Neural progenitor cell (in vitro differentiated cells): ENCODE results near the gene MGLL. TPM values are rescaled to one million over a fixed set of nuclear protein-coding genes. Genes with fewer than 3 reads are reported as not detected.
A peak's percentile ranks its signal among the peaks of the same experiment; 100 is the strongest.

Experiments used
- DNase-seq: peaks from one replicate; pipeline ENCODE4 v3.0.0-alpha.2; 2016; ENCODE audit warnings: low spot score
- H2AFZ ChIP-seq: fragments of 200-600 bp; sonication (generic); replicated peaks from 2 replicates; pipeline ENCODE4 v1.6.1; 2016; ENCODE audit warnings: antibody characterized with exemption
- H3F3A ChIP-seq: fragments of 200-600 bp; sonication (generic); 2 replicates; pipeline ENCODE4 v1.6.1; 2016; ENCODE audit warnings: antibody characterized with exemption, low read depth
- H3K27ac ChIP-seq: fragments of 200-600 bp; sonication (generic); 2 replicates; pipeline ENCODE4 v1.5.1; 2016; ENCODE audit warnings: mild to moderate bottlenecking
- H3K27me3 ChIP-seq: fragments of 200-600 bp; sonication (generic); 2 replicates; pipeline ENCODE4 v1.6.1; 2016; ENCODE audit warnings: mild to moderate bottlenecking, moderate library complexity
- H3K36me3 ChIP-seq: fragments of 200-600 bp; sonication (generic); 2 replicates; pipeline ENCODE4 v1.5.1; 2016
- H3K4me1 ChIP-seq: fragments of 200-600 bp; sonication (generic); 2 replicates; pipeline ENCODE4 v1.6.1; 2016; ENCODE audit warnings: mixed run types
- H3K4me2 ChIP-seq: fragments of 200-600 bp; sonication (generic); 2 replicates; pipeline ENCODE4 v1.6.1; 2016
- H3K4me3 ChIP-seq: fragments of 200-600 bp; sonication (generic); 2 replicates; pipeline ENCODE4 v1.5.1; 2016
- H3K79me2 ChIP-seq: fragments of 200-600 bp; sonication (generic); 2 replicates; pipeline ENCODE4 v1.6.1; 2016; ENCODE audit warnings: low read depth
- H3K9ac ChIP-seq: fragments of 200-600 bp; sonication (generic); 2 replicates; pipeline ENCODE4 v1.6.1; 2016
- H3K9me3 ChIP-seq: fragments of 200-600 bp; sonication (generic); 2 replicates; pipeline ENCODE4 v1.5.1; 2016; ENCODE audit warnings: low read depth
- H4K20me1 ChIP-seq: fragments of 200-600 bp; sonication (generic); 2 replicates; pipeline ENCODE4 v1.6.1; 2016; ENCODE audit warnings: low read depth
- H3K27ac Mint-ChIP-seq: 3 replicates; pipeline ENCODE4 v1.8.0; 2021; ENCODE audit warnings: mixed read lengths
- H3K27me3 Mint-ChIP-seq: 2 replicates; pipeline ENCODE4 v1.8.0; 2022; ENCODE audit warnings: low read depth, mild to moderate bottlenecking, inconsistent platforms, moderate library complexity, mixed read lengths; ENCODE audit not compliant: insufficient read depth
- H3K36me3 Mint-ChIP-seq: 3 replicates; pipeline ENCODE4 v1.8.0; 2021; ENCODE audit warnings: mixed read lengths
- H3K4me1 Mint-ChIP-seq: 3 replicates; pipeline ENCODE4 v1.8.0; 2021; ENCODE audit warnings: mixed read lengths
- H3K4me3 Mint-ChIP-seq: 3 replicates; pipeline ENCODE4 v1.8.0; 2021; ENCODE audit warnings: mild to moderate bottlenecking, moderate library complexity, mixed read lengths
- H3K9me3 Mint-ChIP-seq: 3 replicates; pipeline ENCODE4 v1.8.0; 2020; ENCODE audit warnings: mixed read lengths
- EZH2 ChIP-seq: fragments of 200-600 bp; sonication (generic); IDR thresholded peaks from 2 replicates; pipeline ENCODE4 v1.6.1; 2017; ENCODE audit warnings: antibody characterized with exemption, mild to moderate bottlenecking, moderate library complexity
- EZH2phosphoT487 ChIP-seq: fragments of 200-600 bp; sonication (generic); IDR thresholded peaks from 2 replicates; pipeline ENCODE4 v1.6.1; 2017; ENCODE audit warnings: antibody characterized with exemption
- total RNA-seq: library from RNA; depleted of rRNA; stranded (reverse); fragments of >200 nt; gene quantifications from 2 replicates; pipeline ENCODE4 v1.2.3, GENCODE V29; 2015; ENCODE audit warnings: low replicate concordance
- TF ChIP-seq, protein P1 (sequence below): fragments of 200-600 bp; sonication (generic); IDR thresholded peaks from 2 replicates; pipeline ENCODE4 v1.5.1; 2017; ENCODE audit warnings: antibody characterized with exemption, mild to moderate bottlenecking

The MGLL gene
- total RNA-seq, 1 donor from 2014 or later = 0.15 TPM

DNA sequence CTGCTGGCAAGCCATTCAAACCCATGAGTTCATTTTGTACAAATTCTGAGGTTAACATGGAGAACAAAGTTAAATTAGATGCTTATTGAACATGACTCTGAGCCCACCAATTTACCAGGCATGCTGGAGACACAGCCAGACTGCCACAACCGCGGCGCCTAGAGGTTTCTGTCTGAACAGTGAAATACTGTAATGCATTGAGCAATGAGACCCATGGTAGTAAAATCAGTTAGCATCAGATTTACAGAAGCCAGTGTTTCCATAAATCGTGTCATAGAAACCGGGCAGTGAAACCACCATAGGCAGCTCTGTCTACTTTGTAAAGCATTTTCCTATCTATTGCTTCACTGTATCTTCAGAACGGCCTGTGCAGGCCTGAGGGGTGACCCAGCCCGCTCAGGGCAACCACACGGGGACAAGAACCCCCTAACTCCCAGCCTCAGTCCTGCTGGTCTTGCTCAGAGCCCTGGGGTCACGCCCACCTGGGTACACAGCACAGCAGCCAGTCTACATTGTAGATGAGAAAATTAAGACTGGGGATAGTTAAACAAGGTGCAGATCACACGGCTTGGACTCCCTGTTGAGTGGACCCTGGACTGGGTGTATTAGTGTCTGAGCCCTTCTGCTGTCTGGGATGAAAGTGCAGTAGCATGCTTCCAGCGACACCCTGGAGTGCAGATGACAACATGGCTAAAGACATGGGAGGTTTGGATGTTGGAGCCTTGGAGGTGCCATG lies 44.2 kb downstream of the MGLL start:
- Histone ChIP-seq H3K4me1 (no peaks in the 10 kb centered on the region), H4K20me1 (no peaks in the 10 kb centered on the region), H3K79me2 (no peaks in the 10 kb centered on the region), H3F3A (no peaks in the 10 kb centered on the region), H3K9me3 (no peaks in the 10 kb centered on the region), H3K27ac (no peak overlapping the region), H3K36me3 (no peaks in the 10 kb centered on the region), H3K27me3 (no peaks in the 10 kb centered on the region), H3K9ac (no peak overlapping the region), H2AFZ (no peak overlapping the region), H3K4me3 (no peak overlapping the region), H3K4me2 (no peak overlapping the region)
- Mint-ChIP-seq H3K27me3 (peaks cover 8% of the 10 kb centered on the region), H3K4me3 (no peak overlapping the region), H3K9me3 (peaks cover 5% of the 10 kb centered on the region), H3K4me1 (peaks cover 20% of the 10 kb centered on the region), H3K27ac (no peak overlapping the region), H3K36me3 (no peaks in the 10 kb centered on the region)
- TF ChIP-seq EZH2 = no peak
- TF ChIP-seq EZH2phosphoT487 = no peak
- TF ChIP-seq, protein P1, sequence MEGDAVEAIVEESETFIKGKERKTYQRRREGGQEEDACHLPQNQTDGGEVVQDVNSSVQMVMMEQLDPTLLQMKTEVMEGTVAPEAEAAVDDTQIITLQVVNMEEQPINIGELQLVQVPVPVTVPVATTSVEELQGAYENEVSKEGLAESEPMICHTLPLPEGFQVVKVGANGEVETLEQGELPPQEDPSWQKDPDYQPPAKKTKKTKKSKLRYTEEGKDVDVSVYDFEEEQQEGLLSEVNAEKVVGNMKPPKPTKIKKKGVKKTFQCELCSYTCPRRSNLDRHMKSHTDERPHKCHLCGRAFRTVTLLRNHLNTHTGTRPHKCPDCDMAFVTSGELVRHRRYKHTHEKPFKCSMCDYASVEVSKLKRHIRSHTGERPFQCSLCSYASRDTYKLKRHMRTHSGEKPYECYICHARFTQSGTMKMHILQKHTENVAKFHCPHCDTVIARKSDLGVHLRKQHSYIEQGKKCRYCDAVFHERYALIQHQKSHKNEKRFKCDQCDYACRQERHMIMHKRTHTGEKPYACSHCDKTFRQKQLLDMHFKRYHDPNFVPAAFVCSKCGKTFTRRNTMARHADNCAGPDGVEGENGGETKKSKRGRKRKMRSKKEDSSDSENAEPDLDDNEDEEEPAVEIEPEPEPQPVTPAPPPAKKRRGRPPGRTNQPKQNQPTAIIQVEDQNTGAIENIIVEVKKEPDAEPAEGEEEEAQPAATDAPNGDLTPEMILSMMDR = no peak
- no peak for DNase-seq

DNA sequence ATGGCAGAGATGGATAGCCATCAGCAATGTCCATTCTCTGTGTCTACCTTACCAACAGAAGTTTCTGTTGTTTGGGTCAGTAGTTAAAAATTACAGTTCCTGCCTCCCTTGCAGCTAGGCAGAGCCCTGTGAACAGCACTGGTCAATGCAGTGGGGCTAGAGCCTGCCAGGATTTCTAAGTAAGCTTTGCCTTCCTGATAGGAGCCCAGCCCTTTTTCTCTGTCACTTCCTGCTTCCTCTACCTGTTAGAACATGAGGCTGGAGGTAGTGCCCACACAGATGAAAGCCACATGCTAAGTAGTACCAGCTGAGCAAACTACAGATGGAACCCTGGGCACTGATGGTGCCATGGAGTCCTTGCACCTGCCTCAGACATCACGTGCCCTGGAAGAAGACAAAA lies 45.0 kb downstream of the MGLL start:
- no peaks in the 10 kb centered on the region for H3K27me3 ChIP-seq
- no peak for DNase-seq
- H3K4me1 Mint-ChIP-seq = peaks cover 20% of the 10 kb centered on the region
- H3K36me3 Mint-ChIP-seq = no peaks in the 10 kb centered on the region
- no peaks in the 10 kb centered on the region for H3K79me2 ChIP-seq
- H3K27ac Mint-ChIP-seq = no peak overlapping the region
- H3K9me3 ChIP-seq = no peaks in the 10 kb centered on the region
- TF ChIP-seq, protein P1 = no peak
- no peak for TF ChIP-seq EZH2
- TF ChIP-seq EZH2phosphoT487 = no peak
- no peak overlapping the region for H2AFZ ChIP-seq
- no peak overlapping the region for H3K9ac ChIP-seq
- H3K9me3 Mint-ChIP-seq = peaks cover 5% of the 10 kb centered on the region
- no peaks in the 10 kb centered on the region for H3K36me3 ChIP-seq
- H3K4me3 Mint-ChIP-seq = no peak overlapping the region
- no peak overlapping the region for H3K4me3 ChIP-seq
- H3K27ac ChIP-seq = no peak overlapping the region
- no peaks in the 10 kb centered on the region for H3K4me1 ChIP-seq
- no peaks in the 10 kb centered on the region for H4K20me1 ChIP-seq
- peaks cover 8% of the 10 kb centered on the region for H3K27me3 Mint-ChIP-seq
- H3K4me2 ChIP-seq = no peak overlapping the region
- no peaks in the 10 kb centered on the region for H3F3A ChIP-seq

DNA sequence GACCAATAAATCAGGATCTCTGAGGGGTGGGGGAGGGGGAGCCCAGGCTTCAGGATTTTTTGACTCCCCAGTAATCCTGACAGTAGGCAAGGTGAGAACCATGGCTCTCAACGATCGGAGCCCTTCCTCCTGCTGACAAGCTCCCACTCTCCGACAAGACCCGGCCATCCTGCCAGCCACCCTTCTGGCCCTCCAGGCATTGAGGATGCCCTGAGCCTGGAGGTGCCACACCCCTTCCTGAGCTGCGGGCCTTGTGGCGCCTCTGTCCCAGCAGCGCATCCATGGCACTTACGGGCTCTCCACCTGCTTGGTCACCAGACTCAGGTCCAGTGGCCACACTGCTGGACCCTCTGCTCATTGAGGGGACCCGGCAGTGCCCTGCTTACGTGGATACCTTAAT lies 46.0 kb downstream of the MGLL start:
- no peaks in the 10 kb centered on the region for H3K79me2 ChIP-seq

More for the DNA sequence above, 46.0 kb downstream of the MGLL start:
- H2AFZ ChIP-seq = no peak overlapping the region
- TF ChIP-seq EZH2 (no peak), EZH2phosphoT487 (no peak)
- TF ChIP-seq, protein P1 = no peak
- no peak overlapping the region for H3K27ac ChIP-seq
- no peak overlapping the region for H3K4me2 ChIP-seq
- no peaks in the 10 kb centered on the region for H3K36me3 ChIP-seq
- H3K27me3 ChIP-seq = no peaks in the 10 kb centered on the region
- no peak overlapping the region for H3K4me3 ChIP-seq
- Mint-ChIP-seq H3K4me3 (peak overlapping the region; percentile 13), H3K27me3 (peaks cover 8% of the 10 kb centered on the region), H3K4me1 (peaks cover 20% of the 10 kb centered on the region), H3K27ac (no peak overlapping the region), H3K9me3 (peaks cover 5% of the 10 kb centered on the region), H3K36me3 (no peaks in the 10 kb centered on the region)
- H3F3A ChIP-seq = no peaks in the 10 kb centered on the region
- H3K4me1 ChIP-seq = no peaks in the 10 kb centered on the region
- H4K20me1 ChIP-seq = no peaks in the 10 kb centered on the region
- no peak overlapping the region for H3K9ac ChIP-seq
- H3K9me3 ChIP-seq = no peaks in the 10 kb centered on the region
- DNase-seq = no peak
